NCI-H2081 treated with DMSO at 0.1 percent for 48 hours (cell line): ENCODE measurements around the gene DGCR2.

Experiments used
- DNase-seq: peaks from one replicate; lab custom pipeline; 2025; lab: John Stamatoyannopoulos, UW

DGCR2 gene

DNA sequence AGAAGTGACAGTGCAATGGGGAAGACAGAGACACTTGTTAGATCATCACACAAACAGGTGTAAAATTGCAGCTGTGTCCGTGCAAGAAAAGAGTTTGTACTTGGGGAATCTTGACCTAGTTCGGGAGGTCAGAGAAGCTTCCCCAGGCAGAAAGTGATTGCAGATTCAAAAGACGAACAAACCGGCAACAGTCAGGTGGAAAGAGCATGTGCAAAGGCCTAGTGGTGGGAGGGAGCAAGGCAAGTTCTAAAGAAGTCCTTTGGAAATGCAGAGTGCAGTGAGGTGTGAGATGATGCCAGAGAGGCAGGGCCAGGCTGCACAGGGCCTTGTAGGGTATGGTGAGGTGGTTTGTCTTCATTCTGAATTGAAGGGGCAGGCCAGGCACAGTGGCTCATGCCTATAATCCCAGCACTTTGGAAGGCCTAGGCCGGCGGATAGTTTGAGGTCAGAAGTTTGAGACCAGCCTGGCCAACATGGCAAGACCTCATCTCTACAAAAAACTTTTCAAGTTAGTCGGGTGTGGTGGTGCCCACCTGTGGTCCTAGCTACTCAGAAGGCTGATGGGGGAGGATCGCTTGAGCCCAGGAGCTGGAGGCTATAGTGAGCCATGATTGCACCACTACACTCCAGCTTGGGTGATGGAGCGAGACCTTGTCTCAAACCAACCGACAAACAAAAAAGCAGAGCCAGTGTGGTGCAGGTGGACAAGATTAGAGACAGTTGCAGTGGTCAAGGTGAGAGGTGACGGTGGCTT lies 24.2 kb upstream of the DGCR2 start:
- no peak for DNase-seq

DNA sequence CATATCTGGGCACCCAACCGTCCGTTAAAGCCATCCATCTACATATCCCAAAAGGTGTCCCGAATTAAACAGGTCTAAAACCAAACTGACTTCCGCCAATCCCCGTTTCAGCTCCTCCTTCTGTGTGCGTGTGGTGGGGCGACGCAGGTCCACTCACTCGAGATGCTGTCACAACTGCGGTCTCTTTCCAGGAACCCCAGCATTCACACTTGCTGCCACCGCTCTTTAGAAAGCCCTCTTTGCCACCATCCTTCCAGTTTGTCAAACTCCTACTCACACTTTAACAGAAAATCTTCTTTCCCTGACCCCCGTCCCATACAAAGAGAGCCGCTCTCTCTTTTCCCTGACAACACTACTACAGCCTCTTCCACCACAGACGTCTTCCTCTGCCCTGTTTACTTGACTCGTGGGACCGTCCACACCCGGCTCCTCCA lies 21.8 kb upstream of the DGCR2 start:
- DNase-seq, result no peak

DNA sequence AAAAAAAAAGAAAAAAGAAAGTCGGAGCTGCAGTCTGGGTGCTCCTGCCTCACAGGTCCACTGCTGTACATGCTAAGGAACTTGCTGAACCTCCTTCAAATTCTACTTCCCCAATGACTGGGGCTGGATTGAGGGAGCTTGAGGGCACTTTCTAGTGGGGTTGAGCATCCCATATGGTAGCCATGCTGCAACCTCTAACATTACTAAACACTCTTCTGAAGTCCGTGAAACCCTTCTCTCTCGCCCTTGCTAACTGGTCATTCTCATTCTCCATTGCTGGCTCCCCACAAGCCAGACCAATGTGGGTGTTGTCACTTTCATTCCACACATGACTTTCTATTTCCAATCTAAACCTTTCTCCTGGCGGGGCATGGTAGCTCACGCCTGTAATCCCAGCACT lies 21.0 kb upstream of the DGCR2 start:
- no peak for DNase-seq

DNA sequence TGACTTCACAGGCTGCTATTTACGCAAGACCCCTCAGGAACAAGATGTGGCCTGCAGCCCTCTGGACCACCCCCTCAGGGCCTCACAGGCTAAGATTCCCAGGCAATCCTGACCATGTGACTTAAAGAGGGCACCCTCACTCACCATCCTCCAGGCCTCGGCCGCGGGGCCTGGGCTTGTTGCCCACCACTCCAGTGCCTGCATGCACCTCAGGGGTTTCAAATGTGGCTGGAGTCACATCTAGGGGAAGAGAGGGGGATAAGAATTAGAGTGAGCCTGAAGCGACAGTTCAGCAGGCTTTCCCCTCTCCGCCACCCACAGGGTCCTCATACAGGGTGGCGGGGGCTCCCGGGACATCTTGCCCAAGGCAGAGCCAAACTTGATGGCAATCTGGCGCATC lies 20.2 kb upstream of the DGCR2 start:
- DNase-seq, result no peak

DNA sequence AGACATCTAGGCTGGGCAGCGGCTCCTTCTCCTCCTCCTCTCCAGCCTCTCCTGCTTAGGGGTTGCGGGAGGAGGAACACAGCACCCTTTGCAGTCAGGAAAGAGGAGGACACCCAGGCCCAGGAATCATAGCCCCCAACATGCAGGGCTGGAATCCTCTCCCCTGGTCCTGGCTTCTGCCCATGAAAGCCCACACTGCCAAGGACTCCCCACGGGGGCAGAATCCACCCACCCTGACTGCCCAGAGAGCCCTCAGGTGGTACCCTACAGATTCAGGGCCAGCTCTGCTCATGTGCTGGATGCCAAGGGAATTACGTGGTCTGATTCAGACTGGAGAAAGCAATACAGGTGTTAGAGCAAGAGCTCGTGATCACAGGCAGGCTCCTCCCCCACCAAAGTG lies 17.8 kb upstream of the DGCR2 start:
- DNase-seq, result no peak

DNA sequence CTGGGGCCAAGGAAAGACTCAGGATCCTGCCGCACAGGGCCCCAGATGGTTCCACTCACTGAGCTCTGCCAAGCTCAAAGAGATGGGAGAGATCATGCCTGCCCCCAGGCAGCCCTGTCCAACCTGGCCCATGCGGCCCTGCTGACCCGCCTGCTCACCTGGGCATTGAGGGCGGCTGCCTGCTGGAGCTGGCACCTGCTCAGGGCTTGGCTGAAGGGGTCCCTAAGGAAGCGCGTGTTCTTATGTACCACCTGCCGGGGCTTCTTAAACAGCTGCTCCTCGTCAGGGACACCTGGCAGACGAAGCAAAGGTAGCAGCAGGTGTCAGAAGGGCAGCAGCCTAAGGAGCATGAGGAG lies 16.8 kb upstream of the DGCR2 start:
- no peak for DNase-seq

DNA sequence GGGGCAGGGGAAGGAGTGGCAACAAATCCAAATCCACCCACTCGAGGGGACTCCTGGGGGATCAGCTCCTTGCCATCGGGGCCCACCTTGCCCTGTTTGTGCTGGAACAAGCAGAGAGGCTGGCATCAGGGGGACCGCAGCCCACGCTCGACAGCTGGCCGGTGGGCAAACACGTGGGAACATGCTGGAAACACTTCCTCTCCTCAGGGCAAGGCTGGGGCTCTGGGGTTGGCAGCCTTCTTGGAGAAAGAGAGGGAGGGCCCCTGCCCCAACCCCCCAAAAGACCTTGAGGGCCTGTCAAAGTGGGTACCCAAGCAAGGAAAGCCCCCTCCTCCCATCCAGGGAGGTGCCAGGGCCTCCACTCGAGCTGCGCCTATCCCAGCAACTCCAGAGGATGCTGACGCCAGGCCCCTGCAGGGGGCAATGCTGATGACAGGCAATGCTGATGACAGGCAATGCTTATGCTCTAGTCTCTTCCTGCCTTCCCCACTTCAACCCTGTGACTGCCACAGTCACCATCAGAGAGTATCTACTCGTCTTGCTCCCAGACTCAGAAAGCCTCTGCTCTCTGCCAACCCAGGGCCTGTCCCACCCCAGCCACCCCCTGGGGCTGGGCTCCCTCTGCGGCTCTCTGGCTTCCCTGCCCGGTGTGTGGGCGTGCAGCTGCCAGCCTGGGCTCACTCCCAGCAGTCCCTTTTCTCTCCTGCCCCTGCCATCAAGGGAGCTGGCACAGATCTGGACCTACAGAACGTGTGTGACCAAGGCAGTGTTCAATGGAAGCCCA lies 16.2 kb upstream of the DGCR2 start:
- DNase-seq, result no peak

DNA sequence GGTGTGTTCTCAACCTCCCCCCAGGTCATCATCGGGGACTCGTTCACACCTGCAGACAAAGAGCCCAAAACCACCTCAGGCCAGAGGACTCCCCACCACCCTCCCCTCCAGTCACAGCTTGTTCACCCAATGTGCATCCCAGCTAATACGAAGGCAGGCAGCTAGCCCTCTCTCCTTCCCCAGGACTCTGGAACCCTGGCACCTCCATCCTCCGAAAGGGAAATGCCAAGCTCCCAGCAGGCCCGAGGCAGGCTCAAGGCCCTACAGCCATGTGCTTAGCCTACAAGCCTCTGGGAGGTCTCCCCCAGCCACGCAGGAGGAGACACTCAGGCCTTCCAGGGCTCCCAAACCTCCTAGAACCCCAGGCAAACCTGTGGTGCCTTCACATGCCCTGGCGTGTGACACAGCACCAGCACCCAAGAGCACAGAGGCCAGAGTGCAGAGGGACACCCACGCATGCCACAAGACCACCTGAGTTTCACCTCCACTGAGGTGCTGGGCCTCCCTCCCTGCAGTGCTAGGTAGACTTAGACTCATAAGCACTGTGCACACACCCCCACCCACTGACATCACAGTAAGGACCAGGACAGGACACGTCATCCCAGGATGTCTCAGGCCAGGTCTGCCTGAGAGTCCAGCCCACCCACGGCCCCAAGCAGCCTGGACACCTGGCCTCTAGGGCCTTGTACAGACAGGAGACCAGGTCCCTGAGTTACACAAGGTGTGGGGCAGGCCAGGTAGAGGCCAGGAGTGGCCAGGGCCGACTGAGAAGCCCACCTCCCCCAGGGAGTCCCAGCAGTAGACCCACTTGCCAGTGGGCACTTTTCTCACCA lies 15.4 kb upstream of the DGCR2 start:
- DNase-seq, result no peak

DNA sequence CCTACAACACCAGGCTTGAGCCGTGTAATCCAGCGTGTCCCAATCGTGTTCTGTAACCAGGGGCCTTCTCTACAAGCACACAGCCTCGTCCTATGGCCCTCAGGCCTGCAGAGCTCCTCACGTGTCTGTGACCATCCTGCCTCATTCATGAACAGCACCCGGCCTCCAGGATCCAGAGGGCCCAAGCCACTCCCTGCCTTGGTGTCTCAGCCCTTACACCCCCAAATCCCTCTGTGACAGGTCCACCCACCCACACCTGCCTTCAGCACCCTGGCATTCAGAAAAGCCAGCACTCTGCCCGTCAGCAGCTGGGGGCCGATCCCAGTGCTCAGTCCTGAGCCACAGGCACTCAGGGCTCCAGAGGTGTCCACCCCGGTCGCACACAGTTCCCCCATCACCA lies 14.7 kb upstream of the DGCR2 start:
- no peak for DNase-seq

DNA sequence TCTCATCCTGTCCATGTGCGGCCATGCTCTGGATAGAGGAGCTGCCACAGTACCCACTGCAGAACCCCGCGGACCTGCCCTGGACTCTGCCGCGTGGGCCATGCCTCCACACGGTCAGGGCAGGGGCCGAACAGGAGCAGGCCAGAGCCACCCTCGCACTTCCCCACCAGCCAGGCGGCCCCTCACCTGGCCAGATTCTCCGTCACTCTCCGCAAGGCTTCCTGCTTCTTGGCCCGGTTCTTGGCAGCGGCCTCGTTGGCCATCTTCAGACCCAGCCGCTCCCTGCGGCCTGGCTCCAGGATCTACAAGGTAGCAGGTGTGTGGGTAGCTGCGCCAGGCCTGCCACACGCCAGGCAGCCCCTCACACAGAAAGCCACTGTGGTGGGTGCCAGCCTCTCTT lies 12.7 kb upstream of the DGCR2 start:
- DNase-seq, result no peak

DNA sequence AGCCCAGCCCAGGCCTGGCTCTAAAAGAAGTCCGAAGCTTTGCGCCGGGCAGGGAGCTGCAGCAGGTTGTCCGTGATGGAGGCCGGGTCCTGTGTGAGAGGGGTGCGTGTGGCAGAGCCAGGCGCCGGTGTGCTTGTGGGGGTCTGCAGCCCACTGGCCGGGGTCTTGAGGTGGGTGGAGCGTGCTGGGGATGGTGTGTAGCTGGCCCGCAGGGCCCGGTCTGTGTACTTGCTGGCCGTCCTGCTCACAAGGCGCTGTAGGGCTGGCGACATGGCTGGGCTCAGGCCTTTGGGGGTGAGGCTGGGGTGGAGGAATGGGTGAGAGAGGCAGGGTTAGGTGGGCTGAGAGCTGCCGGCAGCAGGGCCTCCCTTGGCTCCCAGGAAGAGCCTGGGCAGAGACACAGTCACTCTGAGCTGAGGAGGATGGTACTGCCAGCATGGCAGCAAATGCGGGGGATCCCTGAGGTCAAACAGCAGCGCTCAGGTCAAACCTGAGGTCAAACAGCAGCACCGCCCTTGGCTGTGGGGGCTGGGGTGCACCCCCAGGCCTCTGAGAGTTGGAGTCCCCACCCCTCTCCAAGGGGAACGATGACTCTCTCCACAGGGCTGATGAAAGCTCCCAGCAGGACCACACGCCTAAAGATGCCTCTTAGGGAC lies 12.1 kb upstream of the DGCR2 start:
- DNase-seq, result no peak

DNA sequence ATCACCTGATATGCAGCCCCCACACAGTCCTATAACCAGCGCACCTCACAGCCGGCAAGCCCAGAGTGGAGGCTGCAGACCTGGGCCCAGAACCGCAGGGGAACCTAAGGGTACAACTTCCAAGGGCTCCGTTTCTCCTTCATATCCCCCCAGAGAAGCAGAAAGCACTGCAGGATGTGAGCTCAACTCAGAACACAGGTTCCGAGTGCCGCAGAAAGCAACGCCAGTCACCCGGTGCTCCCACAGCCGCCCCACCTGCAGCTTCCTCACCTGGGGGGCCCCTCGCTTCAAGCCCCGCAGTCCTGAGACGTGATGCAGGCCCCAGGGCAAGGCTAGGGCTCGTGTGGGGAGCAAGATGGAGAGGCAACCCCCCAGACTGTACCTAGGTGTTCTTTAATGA lies 11.3 kb upstream of the DGCR2 start:
- no peak for DNase-seq

DNA sequence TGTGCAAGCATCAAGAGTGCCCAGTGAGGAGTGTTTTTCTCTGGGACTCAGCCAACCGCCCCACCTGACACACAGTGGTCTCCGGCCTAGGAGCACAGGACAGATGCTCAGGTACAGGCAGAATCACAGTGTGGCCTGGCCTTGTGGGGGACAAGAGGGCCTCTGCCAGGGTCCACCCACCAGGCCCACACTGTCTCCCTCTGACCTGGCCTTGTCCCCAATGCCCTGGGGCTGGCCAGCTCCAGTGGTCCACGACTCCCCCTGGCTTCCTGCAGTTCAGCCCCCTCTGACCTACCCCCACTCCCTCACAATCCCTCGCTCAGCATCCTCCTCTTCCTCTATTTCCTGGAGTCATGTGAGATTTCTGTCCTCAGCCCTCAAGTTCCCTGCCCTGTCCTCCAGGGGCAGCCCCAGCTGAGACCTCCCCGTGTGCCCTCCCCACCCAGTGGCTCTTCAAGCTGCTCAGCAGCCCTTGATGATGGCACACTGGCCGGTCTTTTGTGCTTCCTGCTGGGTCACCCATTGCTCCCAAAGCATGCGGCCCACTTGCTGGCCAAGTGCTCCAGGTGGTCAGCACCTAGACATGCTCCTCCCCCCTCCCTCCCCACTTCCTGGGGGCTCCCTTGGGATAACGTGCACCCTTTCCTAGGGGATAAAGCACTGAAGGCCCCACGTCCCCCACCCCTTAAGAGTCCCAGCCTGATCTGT lies 10.6 kb upstream of the DGCR2 start:
- no peak for DNase-seq

DNA sequence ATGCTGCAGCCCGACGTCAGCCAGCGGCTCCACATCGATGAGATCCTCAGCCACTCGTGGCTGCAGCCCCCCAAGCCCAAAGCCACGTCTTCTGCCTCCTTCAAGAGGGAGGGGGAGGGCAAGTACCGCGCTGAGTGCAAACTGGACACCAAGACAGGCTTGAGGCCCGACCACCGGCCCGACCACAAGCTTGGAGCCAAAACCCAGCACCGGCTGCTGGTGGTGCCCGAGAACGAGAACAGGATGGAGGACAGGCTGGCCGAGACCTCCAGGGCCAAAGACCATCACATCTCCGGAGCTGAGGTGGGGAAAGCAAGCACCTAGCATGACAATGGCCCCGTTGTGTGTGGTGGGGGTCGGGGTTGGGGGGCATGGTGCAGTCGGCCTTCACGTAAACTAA lies 9.9 kb upstream of the DGCR2 start:
- DNase-seq, result no peak

DNA sequence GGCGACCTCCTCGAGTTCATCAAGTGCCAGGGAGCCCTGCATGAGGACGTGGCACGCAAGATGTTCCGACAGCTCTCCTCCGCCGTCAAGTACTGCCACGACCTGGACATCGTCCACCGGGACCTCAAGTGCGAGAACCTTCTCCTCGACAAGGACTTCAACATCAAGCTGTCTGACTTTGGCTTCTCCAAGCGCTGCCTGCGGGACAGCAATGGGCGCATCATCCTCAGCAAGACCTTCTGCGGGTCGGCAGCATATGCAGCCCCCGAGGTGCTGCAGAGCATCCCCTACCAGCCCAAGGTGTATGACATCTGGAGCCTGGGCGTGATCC lies 9.4 kb upstream of the DGCR2 start:
- DNase-seq, result no peak

DNA sequence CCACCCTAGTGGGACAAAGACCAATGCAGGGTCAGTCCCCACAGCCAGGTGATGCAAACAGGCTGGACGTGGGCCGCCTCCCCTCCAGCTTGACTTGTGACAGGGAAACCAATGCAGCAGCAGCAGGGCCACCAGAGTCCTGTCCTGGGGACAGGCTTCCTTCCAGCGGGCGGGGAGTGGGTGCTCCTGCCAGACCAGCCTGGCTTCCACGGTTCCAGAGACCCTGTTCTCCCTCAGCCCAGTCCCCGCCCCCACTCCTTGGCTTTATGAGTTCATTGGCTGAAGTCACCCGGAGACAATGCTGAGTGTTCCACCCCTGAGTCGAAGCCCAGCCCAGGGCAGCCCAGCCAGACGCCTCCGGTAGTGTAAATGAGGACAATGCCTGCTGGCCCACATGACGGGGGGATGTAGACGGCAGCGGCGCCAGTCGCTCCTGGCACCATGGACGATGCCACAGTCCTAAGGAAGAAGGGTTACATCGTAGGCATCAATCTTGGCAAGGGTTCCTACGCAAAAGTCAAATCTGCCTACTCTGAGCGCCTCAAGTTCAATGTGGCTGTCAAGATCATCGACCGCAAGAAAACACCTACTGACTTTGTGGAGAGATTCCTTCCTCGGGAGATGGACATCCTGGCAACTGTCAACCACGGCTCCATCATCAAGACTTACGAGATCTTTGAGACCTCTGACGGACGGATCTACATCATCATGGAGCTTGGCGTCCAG lies 8.9 kb upstream of the DGCR2 start, which contains the start of gene TSSK2:
Gene TSSK2 (plus strand): TSS at position 350 of the 726 bp plus-strand sequence. CDS start 92 bp downstream, at position 442.
- no peak for DNase-seq

DNA sequence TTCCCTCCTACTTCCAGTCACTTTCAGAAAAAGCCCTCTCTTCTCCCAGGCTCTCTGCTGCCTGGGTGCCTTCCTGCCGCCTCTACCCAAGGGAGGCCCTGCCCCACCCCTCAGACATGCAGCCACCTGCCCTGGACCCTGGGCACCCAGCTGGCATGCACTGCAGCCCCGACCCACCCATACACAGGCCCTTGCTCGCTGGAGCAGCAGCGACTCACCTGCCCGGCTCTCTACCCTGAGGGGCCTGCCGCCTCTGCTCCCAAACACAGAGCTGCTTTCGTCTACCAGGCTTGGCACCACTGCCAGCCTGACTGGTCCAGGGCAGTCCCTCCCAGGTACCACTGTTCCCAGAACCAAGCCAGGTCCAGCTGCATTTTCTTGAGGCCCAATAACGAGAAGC lies 7.7 kb upstream of the DGCR2 start:
- no peak for DNase-seq

DNA sequence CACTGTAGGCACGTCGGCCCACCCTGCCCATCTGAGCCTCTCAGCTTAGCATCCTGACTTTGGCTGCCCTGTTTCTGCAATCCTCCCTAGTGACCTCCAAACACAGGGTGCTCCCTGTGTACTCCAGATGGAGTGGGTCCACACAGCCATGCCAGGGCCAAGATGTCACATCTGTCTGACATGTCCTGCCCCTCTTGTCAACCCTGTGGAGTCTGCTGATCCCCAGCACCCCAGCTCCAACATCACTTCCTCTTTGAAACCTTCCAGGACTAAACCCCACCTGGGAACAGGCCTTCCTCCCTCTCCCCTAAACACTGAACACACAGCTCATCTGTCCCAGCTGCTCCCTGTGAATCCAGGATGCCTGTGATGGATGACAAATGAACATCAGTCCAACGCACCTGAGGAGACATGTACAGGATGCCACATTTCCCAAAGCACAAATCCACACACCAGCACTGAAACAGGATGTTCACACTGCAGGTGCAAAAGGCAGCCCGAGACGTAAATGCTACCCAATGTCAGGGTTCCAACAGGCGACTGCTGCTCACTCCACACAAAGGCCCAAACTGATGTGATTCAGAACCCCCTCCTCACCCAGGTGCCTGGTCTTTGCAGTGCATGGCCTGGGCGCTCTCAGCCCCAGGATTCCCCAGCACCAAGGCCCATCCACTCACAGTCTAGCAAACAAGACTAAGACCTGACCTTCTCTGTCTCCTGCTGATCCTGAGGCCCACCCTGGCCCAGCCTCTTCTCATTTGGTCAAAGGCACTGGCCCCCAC lies 6.9 kb upstream of the DGCR2 start:
- DNase-seq, result no peak

DNA sequence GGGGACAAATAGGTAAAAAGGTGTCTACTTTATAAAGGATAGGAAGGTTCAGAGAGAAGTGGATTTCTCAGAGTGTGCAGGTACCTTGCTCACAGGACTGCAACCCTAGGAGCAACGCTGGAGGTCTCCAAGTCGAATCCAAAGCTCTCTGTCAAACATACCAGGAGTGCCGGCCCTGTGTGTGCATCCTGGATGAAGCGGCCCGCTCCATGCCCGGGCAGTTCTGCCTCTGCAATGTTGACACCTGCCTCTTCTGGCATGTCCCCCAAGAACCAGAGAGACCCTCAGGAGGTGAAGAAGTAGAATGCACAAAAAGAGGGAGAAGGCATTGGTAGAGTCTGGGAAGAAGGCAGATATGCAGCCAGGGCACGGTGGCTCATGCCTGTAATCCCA lies 5.8 kb upstream of the DGCR2 start:
- DNase-seq, result no peak

DNA sequence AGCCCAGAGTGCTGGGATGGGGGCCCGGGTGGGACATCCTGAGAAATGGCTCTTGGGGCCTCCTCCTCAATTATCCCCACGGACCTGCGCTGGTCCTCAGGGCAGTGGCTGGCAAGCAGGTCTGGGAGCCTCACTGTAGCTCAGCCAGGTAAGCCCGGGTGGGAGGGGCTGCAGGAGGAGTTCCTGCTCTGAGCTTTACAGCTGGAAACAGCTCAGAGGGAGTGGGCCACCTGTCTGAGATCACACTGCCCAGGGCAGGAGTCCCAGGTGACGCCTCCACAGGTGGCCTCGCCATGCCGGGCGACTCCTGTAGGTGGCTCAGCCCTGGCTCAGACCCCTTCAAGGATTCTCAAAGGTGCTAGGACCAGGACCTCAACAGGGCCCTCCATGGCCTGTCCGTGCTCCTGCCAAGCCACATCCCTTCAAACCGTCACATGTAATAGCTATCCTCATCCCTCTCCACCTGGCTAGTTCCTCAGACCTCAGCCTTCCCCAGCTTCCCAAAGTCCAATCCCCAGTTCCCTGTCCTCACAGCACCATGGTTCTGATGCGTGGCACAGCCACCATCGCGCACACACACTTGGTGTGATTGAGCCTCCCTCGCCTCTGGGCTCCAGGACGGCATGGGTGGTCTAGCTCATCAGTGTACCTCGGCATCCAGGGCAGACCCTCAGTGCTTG lies 5.3 kb upstream of the DGCR2 start:
- no peak for DNase-seq
